Measurements from ENCODE around the gene NCMAP. TPM values are rescaled to one million over a fixed set of nuclear protein-coding genes. Genes with fewer than 3 reads are reported as not detected.

The NCMAP gene
- total and polyA plus RNA-seq, 10 donors, result 0.03 to 0.22 (median 0.10) TPM; not detected in 5

DNA sequence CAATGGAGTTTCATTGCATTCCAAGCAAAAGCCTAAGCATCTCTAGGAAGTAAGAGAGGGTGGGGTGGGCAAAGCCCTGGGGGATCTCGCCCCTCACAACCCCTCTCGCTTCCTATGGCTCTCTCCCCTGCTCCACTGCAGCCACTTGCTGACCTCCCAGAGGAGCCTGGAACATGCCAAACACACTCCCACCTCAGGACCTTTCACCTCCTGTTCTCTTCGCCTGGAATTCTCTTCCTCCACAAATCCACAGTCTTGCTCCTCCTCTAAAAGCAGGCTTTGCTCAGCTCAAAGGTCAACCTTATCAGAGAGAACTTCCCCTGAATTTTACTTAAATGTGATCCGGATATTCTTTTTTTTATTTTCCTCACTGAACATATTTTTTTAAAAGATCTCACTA, 66.3 kb downstream of the NCMAP start:
- TF ChIP-seq POLR2A (IDR thresholded peaks at IDR 0.05), result no peak
- no peak for TF ChIP-seq POLR2AphosphoS5 (IDR thresholded peaks at IDR 0.05)
- TF ChIP-seq, protein P1, sequence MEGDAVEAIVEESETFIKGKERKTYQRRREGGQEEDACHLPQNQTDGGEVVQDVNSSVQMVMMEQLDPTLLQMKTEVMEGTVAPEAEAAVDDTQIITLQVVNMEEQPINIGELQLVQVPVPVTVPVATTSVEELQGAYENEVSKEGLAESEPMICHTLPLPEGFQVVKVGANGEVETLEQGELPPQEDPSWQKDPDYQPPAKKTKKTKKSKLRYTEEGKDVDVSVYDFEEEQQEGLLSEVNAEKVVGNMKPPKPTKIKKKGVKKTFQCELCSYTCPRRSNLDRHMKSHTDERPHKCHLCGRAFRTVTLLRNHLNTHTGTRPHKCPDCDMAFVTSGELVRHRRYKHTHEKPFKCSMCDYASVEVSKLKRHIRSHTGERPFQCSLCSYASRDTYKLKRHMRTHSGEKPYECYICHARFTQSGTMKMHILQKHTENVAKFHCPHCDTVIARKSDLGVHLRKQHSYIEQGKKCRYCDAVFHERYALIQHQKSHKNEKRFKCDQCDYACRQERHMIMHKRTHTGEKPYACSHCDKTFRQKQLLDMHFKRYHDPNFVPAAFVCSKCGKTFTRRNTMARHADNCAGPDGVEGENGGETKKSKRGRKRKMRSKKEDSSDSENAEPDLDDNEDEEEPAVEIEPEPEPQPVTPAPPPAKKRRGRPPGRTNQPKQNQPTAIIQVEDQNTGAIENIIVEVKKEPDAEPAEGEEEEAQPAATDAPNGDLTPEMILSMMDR (IDR thresholded peaks at IDR 0.05 in 8 of 11, conservative IDR thresholded peaks at IDR 0.05 in 3 of 11), result no peak
- WGBS, 5 donors, result 42 to 70% (median 66%) methylated on average over 4 of the region's 4 CpGs

DNA sequence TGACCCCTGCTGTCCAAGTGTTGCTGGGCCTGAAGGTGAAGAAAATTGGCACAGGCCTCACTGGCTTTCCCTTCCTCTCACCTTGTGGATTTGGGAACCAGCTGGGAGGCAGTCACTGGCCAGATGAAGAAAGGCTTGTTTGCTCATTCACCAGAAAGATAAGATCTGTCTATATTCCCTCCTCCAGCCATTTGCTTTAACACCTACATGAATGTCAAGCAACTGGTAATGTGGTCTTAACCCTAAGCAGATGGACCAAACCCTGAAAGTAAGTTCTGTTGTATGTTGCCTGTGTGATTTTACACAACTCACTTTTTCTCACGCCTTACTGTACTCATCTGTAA, 76.9 kb downstream of the NCMAP start:
- H3K36me3 ChIP-seq, result no peaks in the 10 kb centered on the region
- intact Hi-C loops (cut with DNase I; ENCODE audit: low total_unique reads), result loop anchor here (10.0 kb wide), 1 partner anchor 428 kb away; no protein-coding TSS in a partner anchor
- peaks cover 0 to 18% (median 0%) of the 10 kb centered on the region in 7 donors for H3K27me3 ChIP-seq (replicated peaks in 1 of 7)
- H3K9me3 ChIP-seq, result no peaks in the 10 kb centered on the region
- DNase-seq, result no peak
- TF ChIP-seq POLR2A (IDR thresholded peaks at IDR 0.05) (no peak), POLR2AphosphoS5 (IDR thresholded peaks at IDR 0.05) (no peak)
- TF ChIP-seq, protein P1 (IDR thresholded peaks at IDR 0.05 in 8 of 11, conservative IDR thresholded peaks at IDR 0.05 in 3 of 11), result no peak
- no peak overlapping the region for H3K27ac ChIP-seq
- H3K4me3 ChIP-seq, result no peak overlapping the region
- peaks cover 0 to 8% (median 0%) of the 10 kb centered on the region in 6 donors for H3K4me1 ChIP-seq
- 91 to 100% (median 97%) methylated on average over 1 of the region's 1 CpG for WGBS, 5 donors

More for the DNA sequence above, 66.3 kb downstream of the NCMAP start:
- Histone ChIP-seq H3K9me3 (no peaks in the 10 kb centered on the region), H3K36me3 (no peaks in the 10 kb centered on the region), H3K4me3 (no peak overlapping the region), H3K27ac (no peak overlapping the region), H3K27me3 (replicated peaks in 1 of 7) (peaks cover 0 to 21% (median 0%) of the 10 kb centered on the region in 7 donors), H3K4me1 (no peaks in the 10 kb centered on the region)
- no peak for DNase-seq
- intact Hi-C loops (cut with DNase I; ENCODE audit: low total_unique reads), result no loop called here

DNA sequence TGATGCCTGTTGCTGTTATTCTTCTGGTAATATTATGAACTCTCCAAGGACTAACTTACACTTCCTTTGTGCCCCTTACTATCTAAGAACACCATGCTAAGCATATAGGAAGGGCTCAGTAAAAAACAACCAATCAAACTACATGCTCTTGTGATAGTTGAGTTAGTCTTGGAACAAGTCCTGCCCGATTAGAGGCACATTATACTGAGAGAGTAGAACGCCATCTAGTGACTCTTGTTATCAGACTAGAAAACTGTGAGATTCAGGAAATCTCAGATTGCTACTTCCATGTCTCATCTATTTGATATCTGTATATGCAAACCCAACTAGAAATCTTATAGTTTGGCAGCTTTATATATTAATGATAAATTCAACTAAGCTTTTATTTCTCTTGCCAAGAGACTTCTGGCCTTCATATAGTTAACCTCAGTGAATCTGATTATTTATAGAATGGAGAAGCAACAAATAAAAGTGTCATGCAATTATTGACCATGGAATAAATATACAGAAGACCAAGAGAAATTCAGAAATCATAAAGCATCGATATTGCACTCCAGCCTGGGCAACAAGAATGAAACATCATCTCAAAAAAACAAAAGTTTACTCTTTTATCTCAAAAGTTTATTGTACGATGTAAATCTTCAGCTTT, 79.4 kb downstream of the NCMAP start:
- intact Hi-C loops (cut with DNase I; ENCODE audit: low total_unique reads), result loop anchor here (10.0 kb wide), 1 partner anchor 431 kb away; no protein-coding TSS in a partner anchor
- peaks cover 0 to 7% (median 0%) of the 10 kb centered on the region in 7 donors for H3K27me3 ChIP-seq (replicated peaks in 1 of 7)
- TF ChIP-seq POLR2A (IDR thresholded peaks at IDR 0.05) (no peak), POLR2AphosphoS5 (IDR thresholded peaks at IDR 0.05) (no peak)
- TF ChIP-seq, protein P1 (IDR thresholded peaks at IDR 0.05 in 8 of 11, conservative IDR thresholded peaks at IDR 0.05 in 3 of 11), result peak in 9 of 11 experiments; percentile 32 to 61 (median 53)
- no peak overlapping the region for H3K4me3 ChIP-seq
- H3K27ac ChIP-seq, result no peak overlapping the region
- no peak for DNase-seq
- 20 to 23% (median 22%) methylated on average over 4 of the region's 4 CpGs for WGBS, 5 donors
- no peaks in the 10 kb centered on the region for H3K36me3 ChIP-seq
- peaks cover 0 to 8% (median 0%) of the 10 kb centered on the region in 6 donors for H3K4me1 ChIP-seq
- H3K9me3 ChIP-seq, result no peaks in the 10 kb centered on the region

DNA sequence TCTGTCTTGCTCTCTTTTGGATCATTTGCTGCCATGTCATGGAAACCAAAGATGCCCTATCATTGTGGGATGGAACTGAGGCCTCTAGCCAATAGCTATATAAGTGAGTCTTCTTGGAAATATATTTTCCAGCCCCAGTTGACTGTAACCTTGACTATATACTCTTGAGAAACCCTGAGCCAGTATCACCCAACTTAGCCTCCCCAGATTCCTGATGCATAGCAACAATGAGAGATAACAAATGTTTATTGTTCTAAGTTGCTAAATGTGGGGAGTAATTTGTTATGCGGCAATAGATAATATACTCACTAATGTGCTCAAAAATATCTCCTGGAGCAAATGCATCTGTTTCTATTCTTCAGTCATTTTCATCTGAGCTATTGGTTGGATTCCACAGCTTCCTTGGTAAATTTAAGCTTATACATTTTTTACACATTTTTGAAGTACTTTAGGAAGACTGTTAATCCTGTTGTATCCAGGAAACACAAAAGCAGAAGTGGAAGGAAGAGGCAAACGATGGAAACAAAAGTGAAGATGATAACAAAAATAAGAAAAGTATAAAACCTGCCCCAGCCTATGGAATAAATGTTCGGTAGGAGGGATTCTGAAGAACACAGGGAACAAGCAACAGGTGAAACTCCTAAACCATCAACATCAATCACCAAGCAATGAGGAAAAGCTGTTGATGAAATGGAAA, 80.9 kb downstream of the NCMAP start:
- Histone ChIP-seq H3K4me3 (no peak overlapping the region), H3K36me3 (no peaks in the 10 kb centered on the region), H3K27me3 (replicated peaks in 1 of 7) (peaks cover 0 to 7% (median 0%) of the 10 kb centered on the region in 7 donors), H3K9me3 (no peaks in the 10 kb centered on the region), H3K4me1 (peaks cover 5 to 17% (median 7%) of the 10 kb centered on the region in 6 donors), H3K27ac (no peak overlapping the region)
- 45 to 54% (median 54%) methylated on average over 3 of the region's 3 CpGs for WGBS, 5 donors
- TF ChIP-seq, protein P1 (IDR thresholded peaks at IDR 0.05 in 8 of 11, conservative IDR thresholded peaks at IDR 0.05 in 3 of 11), result no peak
- TF ChIP-seq POLR2A (IDR thresholded peaks at IDR 0.05), result no peak
- TF ChIP-seq POLR2AphosphoS5 (IDR thresholded peaks at IDR 0.05), result no peak
- no peak for DNase-seq
- intact Hi-C loops (cut with DNase I; ENCODE audit: low total_unique reads), result loop anchor here (10.0 kb wide), 1 partner anchor 432 kb away; no protein-coding TSS in a partner anchor

All from spleen (tissue), 11 donors.